NCI-H187 treated with DMSO at 0.1 percent for 48 hours (cell line): ENCODE results near the gene GHRHR.

Experiments used
- DNase-seq: peaks from one replicate; lab custom pipeline; 2025; lab: John Stamatoyannopoulos, UW

GHRHR gene

DNA sequence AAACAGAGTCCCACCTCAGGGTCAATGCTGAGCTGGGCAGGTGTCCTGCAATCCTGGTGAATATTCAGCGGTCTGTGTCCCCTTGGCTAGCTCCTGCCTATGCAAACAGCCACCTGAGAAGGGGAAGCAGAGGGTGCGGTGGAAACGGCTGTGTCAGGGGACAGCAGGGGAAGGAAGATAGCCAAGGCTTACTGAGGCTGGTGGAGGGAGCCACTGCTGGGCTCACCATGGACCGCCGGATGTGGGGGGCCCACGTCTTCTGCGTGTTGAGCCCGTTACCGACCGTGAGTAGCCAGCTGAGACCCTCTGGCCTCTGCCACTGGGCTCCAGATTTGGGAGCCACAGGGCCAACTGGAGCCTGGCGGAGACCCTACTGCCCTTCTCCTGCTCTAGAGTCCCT, at the start of gene GHRHR:
Gene GHRHR, plus strand, starts transcription at position 112 of the 400 bp plus-strand sequence. Its CDS starts 116 bp downstream, at position 228.
- DNase-seq = no peak

DNA sequence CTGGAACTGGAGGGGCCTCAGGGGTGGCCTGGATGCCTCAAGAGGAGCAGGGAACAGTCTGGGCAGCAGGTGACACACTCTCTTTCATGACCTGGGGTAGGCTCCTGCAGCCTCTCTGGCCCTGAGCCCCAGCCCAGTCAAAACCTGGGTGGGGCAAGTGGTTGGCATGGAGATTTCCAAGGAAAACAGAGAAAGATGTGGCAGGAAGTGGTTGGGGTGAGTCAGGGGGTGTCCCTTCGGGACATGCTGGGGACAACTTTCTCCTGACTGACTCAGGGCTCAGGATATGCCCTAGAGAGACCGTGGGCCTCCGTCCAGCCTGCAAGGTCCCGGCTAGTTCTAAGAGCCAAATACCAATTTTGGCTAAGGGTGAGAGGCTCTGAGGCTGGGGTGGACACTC, 49.2 kb upstream of the GHRHR start:
- DNase-seq = no peak

DNA sequence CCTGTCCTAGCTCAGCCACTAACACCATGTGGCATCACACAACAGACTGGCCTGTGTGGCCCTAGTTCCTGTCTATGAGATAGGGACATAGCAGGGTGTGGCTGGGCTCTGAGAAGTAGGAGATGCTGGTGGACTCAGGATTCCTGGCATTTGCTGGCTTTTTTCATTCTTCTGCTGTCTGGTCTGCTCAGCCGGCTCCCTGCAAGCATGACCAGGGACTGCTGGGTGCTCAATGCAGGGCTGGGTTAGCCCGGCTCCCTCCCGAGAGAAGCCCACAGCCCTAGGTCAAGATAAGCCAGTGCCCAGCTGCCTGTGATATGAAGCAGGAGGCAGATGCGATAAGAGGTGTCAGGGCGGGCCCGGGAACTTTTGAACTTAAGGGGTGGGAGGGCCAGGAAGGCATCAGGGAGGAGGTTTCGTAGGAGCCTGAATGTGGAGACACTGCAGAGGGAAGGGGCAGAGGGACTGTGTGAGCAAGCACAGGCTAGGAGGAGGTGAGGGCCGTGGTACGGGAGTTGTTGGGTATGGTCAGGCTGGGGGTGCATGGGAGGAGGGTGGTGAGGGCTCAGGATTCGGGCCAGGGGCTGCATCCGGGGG, 48.6 kb upstream of the GHRHR start:
- DNase-seq = no peak

DNA sequence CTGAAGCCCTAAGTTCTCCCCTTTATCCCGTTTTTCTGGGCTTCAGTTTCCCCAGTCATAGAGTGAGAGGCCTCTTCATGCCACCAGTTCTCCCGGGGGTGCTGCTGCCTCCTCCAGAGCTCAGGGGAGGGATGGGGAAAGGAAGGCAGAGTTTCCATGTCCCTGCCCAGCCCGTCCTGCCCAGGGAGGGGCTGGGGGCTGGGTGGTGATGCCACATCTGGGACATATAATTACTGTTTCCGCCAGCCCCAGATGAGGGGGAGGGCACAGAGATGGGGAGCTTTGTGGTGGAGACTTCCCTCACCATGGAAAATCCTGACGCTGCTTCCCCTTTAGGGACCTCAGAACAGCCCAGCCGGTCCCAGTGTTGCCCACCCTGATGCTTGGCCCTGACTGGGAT, 48.0 kb upstream of the GHRHR start:
- DNase-seq = no peak

DNA sequence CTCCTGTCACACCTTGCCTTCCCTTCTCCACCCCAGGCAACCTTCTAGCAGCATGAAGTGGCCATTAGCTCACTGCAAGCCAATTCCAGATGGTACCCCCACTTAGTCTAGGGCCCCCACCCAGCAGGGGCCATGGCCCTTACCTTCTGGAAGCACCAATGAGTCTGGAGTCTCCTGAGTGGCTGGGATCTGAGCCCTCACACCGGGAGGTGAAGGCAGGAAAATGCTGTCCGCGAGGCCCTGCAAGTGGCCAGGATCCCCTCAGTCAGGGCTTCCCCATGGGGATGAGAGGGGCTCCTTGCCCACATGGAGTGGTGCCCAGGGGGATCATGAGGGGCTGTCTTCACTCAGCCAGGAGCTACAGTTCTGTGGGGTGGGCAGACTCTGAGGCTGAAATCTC, 47.5 kb upstream of the GHRHR start:
- DNase-seq = no peak

DNA sequence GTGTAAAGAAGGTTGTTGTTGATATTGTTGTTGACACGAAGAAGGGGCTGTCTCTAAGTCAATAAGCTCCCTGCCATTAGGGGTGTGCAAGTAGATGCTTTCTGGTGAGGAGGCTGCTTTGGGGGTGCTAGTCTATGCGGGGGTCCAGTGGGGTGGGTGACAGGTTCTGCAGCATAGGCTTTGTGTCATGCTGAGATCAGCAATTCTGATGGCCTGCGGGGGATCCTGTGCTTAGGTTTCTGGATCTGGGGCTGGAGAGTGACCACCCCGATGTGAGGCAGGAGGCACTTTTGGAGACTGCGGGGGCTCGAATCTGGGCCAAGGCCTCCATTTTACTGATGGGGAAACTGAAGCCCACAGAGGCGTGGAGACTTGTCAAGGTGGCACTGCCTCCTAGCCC, 47.0 kb upstream of the GHRHR start:
- no peak for DNase-seq

DNA sequence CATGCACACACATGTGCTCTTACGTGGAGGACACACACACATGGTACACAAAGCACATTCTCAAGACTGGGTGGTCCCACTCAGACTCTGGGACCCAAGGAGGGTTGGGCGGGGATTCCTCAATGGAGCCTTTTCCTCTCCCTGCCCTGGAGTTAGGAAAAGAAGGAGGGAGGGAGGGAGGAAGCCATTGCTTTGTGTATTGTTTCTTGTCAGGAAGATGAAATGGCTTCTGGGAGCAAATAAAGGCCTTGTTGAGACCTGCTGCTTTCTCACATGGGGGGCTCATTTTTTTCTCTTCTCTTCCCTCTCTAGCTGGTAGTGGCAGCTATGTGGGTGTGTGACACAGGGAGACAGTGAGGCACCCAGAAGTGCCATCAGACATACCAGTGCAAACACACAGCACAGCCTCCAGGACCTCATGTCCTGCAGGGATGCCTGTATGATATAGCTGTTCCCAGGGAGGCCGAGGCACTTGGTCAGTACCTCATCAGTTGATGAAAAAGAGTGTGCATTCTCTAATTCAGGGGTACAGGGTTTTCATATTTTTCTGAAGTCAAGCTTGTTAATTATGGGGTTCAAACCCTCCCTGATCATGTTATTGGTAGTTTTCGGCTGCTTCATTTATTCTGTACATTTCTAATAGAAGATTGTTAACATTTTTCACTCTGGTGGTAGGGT, 46.4 kb upstream of the GHRHR start:
- DNase-seq = no peak

DNA sequence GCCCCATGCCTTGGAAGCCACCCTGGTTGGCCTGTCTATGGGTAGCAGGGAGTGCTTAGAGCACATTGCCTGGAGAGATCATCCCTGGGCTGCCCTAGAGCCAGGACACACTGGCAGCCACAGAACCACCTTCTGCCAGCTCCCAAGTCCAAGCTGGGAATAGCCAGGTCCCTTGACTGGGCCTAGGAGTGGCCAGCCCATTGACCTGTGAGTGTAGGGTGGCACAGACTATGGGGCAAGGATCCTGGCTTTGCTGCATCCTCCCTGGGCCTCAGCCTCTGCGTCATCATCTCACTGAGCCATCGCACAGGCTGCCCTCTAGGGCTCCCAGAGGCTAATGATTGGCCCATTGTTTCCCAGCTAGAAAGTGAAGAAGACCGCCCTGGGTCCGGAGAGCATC, 45.1 kb upstream of the GHRHR start:
- DNase-seq = no peak

DNA sequence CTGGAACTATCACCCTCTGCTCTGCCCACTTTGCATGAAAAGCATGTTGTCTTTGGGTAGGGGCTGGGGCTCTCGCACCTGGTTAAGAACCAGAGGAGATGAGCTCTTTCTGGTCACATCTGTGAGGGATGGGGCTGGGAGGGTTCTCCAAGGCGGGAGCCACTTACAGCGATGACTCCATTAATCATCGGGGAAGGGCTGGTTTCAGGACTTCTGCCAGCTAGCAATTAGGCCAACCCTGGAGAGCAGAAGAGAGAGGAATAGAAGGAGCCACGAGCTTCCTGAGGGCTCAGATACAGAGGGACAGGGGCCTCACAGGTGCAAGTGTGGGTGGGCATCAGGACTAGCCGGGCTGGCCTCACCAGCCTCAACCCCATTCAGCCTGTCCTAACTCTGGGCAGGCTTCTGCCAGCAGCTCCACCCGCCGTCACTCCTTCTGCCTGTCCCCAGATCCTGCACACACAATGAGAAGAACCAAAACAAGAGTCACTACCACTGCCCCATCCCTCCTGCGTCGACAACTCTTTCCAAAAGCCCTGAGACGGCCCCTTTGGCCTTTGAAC, 43.7 kb upstream of the GHRHR start:
- DNase-seq = peak; percentile 33

DNA sequence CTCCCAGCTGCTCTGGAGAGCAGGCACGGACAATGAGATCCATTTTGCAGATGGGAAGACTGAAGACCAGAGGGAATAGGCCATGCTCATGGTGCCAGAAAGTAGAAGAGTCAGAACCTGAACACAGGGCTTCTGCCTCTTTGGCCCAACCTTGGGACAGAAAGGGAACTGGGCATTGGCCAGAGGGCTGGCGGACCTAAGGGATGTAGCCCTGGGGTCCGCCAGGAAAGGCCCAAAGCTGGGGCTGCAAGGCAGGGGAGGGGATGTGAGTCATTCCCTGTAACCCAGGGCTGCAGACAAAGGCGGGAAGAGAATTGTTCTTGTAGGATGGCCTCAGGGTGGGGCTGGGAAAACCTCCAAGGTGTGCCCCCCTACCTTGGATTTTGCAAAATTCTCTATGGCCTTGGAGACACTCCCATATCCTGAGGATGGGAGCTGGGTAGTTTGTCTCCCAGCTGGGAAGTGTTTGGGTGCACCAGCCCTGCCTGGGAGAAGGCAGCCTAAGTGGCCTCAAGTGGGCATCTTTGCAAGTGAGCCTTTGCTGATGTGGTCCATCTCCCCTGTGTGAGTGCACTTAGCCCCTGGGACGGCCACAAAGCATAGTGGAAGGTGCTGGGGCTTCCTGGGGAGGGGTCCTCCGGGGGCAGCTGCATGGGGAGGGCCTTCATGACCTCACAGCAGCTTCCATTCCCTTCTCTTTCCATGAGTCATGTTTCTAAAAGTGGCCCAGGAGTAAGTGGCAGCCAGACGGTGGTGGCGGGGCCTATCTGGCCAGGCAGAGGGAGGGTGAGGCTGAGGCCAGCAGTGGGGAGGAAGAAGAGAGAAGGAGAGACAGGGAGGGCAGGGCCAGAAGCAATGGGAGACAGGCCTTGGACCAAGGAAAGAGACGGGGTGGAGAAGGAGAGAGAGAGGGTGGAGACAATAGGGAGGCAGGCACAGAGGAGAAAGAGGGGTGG, 42.9 kb upstream of the GHRHR start:
- peak; percentile 35 for DNase-seq

DNA sequence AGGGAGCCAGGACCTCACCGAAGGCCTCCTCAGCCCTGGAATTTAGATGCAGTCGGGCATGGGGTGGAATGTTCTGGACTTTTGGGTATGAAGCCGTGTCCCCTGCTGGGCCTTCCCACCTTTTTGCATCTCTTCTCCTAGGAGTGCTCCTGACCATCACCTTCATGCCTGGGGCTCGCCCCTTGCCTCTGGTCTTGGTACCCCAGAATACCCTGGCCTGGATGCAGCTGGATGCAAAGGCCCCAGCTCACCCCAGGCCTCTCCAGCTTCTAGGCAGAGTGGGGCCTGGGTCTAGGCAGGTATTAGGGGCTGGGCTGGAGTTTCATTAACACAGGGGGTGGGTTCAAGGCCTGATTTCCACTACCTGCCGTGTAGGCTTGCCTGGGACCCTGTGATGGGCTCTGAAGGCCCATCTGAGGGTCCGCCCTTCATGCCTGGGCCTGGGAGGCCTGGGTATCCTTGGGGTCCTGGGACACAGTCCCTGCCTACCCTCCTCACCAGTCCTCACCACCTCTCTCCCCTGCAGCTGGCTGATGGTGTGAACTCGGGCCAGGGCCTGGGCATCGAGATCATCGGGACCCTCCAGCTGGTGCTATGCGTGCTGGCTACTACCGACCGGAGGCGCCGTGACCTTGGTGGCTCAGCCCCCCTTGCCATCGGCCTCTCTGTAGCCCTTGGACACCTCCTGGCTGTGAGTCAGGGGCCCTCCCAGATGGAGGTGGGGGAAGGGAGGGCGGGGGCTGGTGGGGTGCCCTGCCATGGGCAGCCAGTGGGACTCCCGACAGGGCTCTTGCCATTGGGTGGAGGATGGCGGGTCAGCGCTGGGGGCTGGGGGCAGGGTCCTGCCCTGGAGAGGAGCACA, 42.0 kb upstream of the GHRHR start:
- no peak for DNase-seq

DNA sequence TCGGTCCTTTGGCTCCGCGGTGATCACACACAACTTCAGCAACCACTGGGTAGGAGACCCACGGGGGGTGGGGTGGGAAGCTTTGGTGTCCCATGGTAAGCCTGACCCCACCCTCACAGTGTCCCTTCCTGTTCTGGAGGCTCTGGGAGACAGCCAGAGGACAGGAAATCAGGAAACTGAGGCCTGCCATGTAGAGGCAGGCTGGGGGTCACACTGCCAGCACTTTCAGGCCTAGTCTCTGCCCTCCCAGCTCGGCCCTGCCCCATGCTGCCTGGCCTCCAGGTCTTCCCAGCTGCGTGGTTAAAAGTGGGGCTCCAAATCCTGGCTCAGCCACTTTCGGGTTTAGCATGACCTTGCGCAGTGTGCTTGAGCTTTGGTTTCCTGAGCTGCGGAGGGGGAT, 41.2 kb upstream of the GHRHR start:
- no peak for DNase-seq

DNA sequence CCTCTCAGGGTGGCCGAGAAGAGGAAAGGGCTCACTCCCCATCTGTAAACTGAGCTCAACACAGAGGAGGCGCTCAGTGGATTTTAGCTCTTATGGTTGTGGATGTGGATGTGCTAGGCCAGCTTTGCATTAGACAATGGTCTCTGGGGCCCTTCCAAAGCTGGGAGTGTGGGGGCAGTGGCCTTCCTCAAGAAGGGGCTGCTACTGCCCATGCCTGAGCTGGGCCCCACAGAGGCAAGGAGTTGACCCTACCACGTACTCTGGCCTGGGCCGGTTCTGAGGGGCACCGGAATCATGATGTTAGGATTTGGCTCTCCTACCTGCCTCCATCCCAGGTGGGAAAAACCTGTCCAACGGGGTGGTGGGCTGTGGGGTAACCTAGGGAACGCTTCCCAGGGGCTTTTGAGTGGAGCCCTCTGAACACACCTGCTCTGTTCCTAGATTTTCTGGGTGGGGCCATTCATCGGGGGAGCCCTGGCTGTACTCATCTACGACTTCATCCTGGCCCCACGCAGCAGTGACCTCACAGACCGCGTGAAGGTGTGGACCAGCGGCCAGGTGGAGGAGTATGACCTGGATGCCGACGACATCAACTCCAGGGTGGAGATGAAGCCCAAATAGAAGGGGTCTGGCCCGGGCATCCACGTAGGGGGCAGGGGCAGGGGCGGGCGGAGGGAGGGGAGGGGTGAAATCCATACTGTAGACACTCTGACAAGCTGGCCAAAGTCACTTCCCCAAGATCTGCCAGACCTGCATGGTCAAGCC, 40.6 kb upstream of the GHRHR start:
- no peak for DNase-seq

DNA sequence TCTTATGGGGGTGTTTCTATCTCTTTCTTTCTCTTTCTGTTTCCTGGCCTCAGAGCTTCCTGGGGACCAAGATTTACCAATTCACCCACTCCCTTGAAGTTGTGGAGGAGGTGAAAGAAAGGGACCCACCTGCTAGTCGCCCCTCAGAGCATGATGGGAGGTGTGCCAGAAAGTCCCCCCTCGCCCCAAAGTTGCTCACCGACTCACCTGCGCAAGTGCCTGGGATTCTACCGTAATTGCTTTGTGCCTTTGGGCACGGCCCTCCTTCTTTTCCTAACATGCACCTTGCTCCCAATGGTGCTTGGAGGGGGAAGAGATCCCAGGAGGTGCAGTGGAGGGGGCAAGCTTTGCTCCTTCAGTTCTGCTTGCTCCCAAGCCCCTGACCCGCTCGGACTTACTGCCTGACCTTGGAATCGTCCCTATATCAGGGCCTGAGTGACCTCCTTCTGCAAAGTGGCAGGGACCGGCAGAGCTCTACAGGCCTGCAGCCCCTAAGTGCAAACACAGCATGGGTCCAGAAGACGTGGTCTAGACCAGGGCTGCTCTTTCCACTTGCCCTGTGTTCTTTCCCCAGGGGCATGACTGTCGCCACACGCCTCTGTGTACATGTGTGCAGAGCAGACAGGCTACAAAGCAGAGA, 39.9 kb upstream of the GHRHR start:
- DNase-seq = no peak

DNA sequence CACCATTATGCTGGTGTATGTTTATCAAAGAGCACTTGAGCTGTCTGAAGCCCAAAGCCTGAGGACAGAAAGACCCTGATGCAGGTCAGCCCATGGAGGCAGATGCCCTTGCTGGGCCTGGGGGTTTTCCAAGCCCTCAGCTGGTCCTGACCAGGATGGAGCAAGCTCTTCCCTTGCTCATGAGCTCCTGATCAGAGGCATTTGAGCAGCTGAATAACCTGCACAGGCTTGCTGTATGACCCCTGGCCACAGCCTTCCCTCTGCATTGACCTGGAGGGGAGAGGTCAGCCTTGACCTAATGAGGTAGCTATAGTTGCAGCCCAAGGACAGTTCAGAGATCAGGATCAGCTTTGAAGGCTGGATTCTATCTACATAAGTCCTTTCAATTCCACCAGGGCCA, 39.1 kb upstream of the GHRHR start:
- DNase-seq = no peak

DNA sequence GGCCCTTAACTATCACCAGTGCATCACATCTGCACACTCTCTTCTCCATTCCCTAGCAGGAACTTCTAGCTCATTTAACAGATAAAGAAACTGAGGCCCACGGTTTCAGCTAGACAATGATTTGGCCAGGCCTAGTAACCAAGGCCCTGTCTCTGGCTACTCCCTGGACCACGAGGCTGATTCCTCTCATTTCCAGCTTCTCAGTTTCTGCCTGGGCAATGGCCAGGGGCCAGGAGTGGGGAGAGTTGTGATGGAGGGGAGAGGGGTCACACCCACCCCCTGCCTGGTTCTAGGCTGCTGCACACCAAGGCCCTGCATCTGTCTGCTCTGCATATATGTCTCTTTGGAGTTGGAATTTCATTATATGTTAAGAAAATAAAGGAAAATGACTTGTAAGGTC, 38.6 kb upstream of the GHRHR start:
- DNase-seq = no peak

DNA sequence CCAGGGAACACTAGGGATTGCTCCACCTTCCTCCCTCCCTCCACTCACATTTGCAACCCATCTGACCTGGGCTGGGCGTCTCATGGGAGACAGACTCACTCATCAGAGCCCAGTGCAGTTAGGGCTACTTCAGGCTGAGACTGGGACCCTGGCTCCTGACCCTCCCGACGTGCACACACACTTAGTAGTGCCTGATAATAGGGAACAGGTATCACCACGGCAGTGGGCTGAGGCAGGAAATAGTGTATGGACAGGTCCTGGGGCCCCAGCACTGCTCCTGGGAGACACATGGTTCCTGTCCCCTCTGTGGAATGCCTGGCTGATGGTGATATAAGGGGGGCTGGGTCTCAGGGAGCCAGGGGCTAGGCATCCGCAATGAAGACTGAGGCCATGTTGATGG, 37.8 kb upstream of the GHRHR start:
- no peak for DNase-seq

DNA sequence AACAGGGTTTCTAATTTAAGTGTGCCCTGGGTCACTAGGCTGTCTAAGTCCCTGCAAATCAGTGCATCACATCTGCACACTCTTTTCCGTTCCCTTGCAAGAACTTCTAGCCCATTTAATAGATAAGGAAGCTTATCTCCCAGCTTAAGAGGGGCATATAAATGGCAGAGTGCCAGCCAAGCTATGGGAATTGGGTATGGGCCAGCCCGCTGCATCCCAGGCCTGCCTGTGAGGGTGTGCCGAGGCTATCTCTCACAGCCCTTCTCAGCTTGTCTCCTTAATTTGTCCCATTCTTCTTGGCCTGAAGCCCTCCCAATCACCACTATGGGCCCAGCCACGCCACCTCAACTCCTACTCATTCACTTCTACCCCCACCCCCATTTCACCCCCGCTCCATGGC, 37.4 kb upstream of the GHRHR start:
- DNase-seq = no peak

DNA sequence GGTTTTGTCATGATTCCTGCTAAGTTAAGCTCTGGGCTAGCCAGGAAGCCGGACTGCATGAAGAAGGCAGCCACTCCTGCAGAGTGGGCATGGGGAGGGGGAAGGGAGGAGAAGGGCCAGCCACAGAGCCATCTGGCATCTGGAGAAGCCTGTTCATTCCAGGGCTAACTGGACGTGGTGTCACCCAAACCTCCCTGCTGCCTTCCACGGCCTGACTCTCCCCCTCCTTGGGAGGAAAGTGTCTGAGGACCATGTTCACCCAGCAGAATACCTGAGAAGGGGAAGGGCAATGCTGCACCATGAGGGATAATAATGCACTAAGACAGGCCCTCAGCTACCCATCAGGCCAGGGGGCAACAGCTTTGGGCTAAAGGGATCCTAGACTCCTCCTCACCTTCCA, 36.7 kb upstream of the GHRHR start:
- no peak for DNase-seq

DNA sequence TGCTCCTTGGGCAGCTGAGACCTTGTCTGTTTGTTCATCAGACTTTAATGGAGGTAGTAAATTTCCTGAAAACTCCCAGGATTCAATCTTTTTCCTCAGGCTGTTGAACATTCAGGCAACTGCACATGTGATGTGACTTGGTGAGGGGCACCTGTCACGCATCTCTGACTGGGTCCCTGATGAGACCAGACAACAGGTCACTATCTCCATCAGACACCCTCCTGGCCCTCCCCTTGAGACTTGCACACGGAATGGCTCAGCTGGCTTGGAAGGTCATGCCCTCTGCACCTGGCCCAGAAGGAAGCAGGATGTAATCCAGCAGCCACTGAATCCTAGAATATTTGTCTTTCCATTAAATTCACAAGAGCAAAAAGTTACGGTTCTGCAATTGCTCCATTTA, 36.2 kb upstream of the GHRHR start:
- DNase-seq = no peak
